GM18951 (cell line): ENCODE results near the gene KRTAP21-1.

Source experiments
- POLR2A ChIP-seq: IDR thresholded peaks from 4 replicates; pipeline ENCODE4 v1.6.1; 2011; ENCODE audit warnings: mild to moderate bottlenecking; ENCODE audit not compliant: insufficient read length, insufficient read depth; ENCODE audit errors: extremely low read depth
- in situ Hi-C: fragments of 300-500 bp; cut with MboI; formaldehyde crosslinking; loops from one replicate; pipeline ENCODE4 v1.12.0; 2022; ENCODE audit warnings: low sequenced_read_pairs, mixed read lengths, inconsistent platforms; ENCODE audit not compliant: unreplicated experiment

KRTAP21-1 gene

GRCh38 chr21:30717105-30717504 lies 38.1 kb downstream of the KRTAP21-1 start:
- no peak for TF ChIP-seq POLR2A
- in situ Hi-C loops: no loop called here

GRCh38 chr21:30714946-30715345 lies 40.3 kb downstream of the KRTAP21-1 start:
- no peak for TF ChIP-seq POLR2A
- in situ Hi-C loops: no loop called here

GRCh38 chr21:30714456-30714855 lies 40.8 kb downstream of the KRTAP21-1 start:
- in situ Hi-C loops: no loop called here
- no peak for TF ChIP-seq POLR2A

- in situ Hi-C loops: no loop called here
- no peak for TF ChIP-seq POLR2A
These were observed 41.5 kb downstream of the KRTAP21-1 start for GRCh38 chr21:30713766-30714165.

- TF ChIP-seq POLR2A: no peak
- in situ Hi-C loops: no loop called here
These were observed 44.7 kb downstream of the KRTAP21-1 start for GRCh38 chr21:30710499-30710898.

- in situ Hi-C loops: loop anchor here (10.0 kb wide), 1 partner anchor 77 kb away; no protein-coding TSS in a partner anchor
- TF ChIP-seq POLR2A: no peak
These were observed 47.8 kb downstream of the KRTAP21-1 start for GRCh38 chr21:30707409-30707808.
